Measurements from ENCODE around the gene CYP3A5. TPM values are rescaled to one million over a fixed set of nuclear protein-coding genes. Genes with fewer than 3 reads are reported as not detected.
"Not testable (repeated sequence)": the region's sequence is repeated elsewhere in the genome, so short reads cannot be mapped to it uniquely, and the experiment has no call there.

The CYP3A5 gene
- total RNA-seq, result not detected in 2 replicates

- no peak for DNase-seq (ENCODE audit: low read depth in 2 of 2)
These were observed at the start of gene CYP3A5 for GRCh38 chr7:99679400-99680191. CYP3A5 (minus strand) TSS chr7:99679996; CDS start chr7:99679896, 100 bp downstream.

DNA sequence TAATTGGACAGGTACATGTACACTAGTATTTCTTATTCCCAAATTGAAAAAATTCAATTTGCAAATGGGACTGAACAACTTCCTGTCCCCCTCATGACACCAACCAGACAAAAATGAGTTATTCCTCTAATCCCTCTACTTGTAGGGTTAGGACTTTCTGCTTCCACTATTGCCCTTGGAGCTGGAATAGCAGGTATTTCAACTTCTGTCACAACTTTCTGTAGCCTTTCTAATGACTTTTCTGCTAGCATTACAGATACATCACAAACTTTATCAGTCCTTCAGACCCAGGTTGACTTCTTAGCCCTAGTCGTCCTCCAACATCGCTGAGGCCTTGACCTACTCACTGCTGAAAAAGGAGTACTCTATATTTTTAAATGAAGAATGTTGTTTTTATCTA lies 48.8 kb upstream of the CYP3A5 start:
- DNase-seq (ENCODE audit: low read depth in 2 of 2), result no peak

- not testable (repeated sequence) for DNase-seq (ENCODE audit: low read depth in 2 of 2)
These were observed 43.4 kb upstream of the CYP3A5 start for GRCh38 chr7:99723201-99723600.

DNA sequence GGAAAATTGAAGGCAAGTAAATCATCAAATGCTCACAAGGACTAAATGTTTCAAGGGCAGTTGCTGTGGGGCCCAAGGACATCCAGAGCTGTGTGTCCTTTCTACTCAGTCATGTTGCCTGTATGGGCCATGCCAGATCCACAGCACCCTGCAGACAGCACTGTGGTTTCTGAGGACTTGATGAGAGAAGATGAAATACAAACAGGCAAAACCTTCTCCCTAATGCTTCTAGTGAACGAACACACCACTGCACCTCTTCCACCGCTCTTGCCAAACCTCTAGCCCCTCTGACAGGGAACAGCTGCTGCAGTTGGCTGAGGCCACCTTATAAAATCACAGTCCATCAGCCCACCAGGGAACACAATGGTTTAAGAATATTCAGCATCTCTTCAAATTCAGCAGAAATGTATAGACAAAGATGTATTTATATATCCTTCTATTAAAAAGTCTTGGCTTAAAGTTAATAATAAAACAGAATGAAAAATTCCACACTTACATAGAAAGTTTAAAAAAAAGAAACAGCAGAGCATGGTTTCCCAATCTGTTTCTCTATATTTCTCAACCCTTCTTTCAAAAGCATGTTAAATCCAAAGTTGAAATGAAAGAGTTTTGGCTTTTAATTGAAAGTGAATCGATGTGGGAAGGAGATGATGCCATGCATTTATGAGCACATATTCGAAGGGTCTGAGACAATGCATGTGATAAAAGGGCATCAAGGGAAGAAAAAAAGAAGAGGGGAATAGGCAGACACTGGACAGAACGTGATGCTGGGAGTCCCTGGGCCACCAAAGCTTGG lies 41.2 kb upstream of the CYP3A5 start:
- no peak for DNase-seq (ENCODE audit: low read depth in 2 of 2)

DNA sequence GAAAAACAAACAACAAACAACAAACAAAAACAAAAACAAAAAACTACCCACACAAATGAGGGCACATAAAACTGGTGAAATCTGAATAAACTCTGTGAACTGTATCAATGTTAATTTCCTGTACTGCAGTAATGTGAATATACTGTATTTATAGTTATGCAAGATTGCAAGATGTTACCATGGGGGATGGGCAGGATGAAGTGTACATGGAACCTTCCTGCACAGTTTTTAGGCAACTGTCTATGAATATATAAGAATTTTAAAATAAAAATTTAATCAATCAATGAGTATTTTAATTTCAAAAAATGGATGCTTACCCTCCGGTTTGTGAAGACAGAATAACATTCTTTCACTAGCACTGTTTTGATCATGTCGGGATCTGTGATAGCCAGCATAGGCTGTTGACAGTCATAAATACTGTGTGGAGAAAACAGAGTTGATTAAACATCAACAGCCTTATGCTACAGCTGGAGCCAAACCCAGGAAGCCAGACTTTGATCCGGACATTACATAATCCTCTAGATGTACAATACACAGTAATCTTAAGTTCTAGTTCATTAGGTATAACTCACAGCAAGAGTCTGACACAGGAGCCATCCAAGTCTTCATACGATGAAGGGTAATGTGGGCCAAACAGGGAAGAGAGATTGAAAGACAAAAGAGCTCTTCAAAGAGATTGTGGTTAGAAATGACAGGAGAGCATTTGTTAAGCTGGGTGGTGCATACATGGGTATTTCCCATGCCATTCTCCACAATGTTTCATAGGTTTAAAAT lies 40.4 kb upstream of the CYP3A5 start:
- DNase-seq (ENCODE audit: low read depth in 2 of 2), result no peak

DNA sequence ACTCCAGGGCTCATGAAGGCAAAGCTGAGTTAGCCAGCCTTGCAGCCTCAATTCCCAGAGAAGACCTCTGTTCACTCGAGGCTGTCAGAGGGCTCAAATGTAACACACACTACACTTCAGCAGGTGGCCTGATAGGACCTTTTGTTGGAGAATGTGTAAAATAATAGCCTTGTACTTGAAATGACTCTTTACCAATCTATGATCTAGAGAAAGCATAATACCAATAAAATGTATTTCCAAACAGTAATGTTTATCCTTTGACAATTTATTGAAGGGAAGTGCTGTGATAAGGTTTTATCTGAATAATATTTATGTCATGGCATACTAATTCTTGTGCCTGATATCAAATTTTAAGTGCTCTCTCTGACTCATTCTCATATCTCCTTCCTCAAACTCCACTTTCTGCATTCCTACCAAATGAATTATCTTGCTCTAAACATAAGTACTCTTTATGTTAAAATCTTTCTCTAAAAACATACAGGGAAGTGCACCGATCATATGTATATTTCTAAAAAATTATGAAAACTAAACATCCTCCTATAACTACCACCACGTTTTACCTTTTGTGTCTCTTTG lies 34.3 kb upstream of the CYP3A5 start:
- no peak for DNase-seq (ENCODE audit: low read depth in 2 of 2)

DNA sequence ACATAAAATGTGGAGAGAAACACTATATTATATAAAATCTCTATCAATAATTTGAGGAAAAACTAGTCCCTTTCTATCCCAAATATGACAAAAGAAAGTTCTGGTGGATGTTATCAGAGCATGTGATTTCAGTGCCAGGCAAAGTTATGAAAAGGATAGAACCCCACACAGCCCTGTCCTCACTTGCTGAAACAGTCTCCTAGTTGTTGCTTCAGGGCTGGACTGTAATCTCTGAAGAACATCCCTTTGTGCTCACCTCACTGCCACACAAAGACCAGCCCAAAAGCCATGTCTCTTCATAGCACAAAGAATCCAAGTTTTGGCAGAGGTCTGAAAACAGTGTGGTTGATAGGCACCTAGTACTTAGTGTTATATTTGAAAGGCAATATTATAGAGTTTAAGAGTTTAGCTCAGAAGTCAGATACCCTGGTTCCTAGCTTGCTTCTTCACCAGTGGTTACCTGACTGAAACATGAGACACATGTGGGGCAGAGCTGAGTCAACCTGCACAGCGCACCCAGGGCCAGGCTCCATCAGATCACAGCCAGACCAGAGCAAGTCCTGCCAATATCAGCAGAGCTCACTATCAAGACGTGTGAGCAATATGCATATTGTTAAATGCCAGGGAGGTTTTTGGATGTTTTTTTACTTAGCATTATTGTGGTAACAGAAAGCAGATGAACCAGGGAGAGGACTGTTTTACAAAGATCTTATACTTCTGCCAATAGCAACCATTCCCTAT lies 30.2 kb upstream of the CYP3A5 start:
- DNase-seq (ENCODE audit: low read depth in 2 of 2), result no peak

DNA sequence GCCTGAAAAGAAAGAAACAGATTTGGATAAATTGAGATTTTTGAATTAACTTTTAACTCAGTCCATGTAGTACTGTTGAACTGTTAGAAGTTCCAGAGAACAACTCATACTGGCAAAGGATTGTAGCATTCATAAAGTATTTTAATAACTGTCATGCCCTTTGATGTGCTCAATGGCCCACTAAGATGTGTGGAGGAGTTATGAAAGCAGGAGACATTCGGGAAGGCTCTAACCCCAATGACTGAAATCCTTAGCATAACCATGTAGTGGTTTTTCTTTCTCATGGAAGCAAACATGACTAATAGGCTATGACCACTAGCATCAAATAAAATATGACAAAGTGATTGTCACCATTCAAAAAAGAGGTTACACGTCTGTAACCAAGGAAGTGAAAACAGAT lies 29.5 kb upstream of the CYP3A5 start:
- DNase-seq (ENCODE audit: low read depth in 2 of 2), result no peak

GRCh38 chr7:99707096-99707495 lies 27.3 kb upstream of the CYP3A5 start:
- no peak for DNase-seq (ENCODE audit: low read depth in 2 of 2)

GRCh38 chr7:99699946-99700345 lies 20.1 kb upstream of the CYP3A5 start:
- no peak for DNase-seq (ENCODE audit: low read depth in 2 of 2)

- not testable (repeated sequence) for DNase-seq (ENCODE audit: low read depth in 2 of 2)
These were observed 19.3 kb upstream of the CYP3A5 start for GRCh38 chr7:99698867-99699730.

DNA sequence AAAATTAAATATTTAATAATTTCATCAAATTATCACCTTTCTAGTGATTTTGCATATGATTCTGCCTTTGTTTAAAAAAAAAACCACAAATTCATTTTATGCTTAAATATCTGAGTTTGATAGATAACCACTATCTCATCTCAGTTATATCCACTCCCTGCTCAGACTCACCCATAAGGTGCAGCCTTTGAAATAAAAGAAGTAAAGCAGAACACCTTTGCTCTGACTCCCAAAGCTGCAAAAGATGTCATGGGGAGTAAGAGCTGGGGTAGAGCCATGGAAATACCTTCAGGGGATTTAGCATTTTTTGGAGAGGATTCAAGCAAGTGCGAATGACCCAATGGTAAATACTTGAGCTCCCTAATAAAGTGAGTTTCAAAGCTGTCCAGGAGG lies 15.1 kb upstream of the CYP3A5 start:
- DNase-seq (ENCODE audit: low read depth in 2 of 2), result no peak

- DNase-seq (ENCODE audit: low read depth in 2 of 2), result no peak
These were observed 14.6 kb upstream of the CYP3A5 start for GRCh38 chr7:99694201-99694911.

GRCh38 chr7:99693427-99694200 lies 13.8 kb upstream of the CYP3A5 start:
- DNase-seq (ENCODE audit: low read depth in 2 of 2), result no peak

GRCh38 chr7:99693100-99693426 lies 13.3 kb upstream of the CYP3A5 start:
- DNase-seq (ENCODE audit: low read depth in 2 of 2), result no peak

DNA sequence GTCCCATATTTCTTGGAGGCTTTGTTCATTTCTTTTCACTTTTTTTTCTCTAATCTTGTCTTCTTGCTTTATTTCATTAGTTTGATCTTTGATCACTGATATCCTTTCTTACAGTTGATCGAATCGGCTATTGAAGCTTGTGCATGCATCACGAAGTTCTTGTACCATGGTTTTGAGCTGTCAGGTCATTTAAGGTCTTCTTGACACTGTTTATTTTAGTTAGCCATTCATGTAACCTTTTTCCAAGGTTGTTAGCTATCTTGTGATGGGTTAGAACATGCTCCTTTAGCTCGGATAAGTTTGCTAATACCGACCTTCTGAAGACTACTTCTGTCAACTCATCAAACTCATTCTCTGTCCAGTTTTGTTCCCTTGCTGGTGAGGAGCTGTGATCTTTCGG lies 12.8 kb upstream of the CYP3A5 start:
- DNase-seq (ENCODE audit: low read depth in 2 of 2), result not testable (repeated sequence)

- DNase-seq (ENCODE audit: low read depth in 2 of 2), result not testable (repeated sequence)
These were observed 11.9 kb upstream of the CYP3A5 start for GRCh38 chr7:99691658-99692057.

GRCh38 chr7:99690918-99691317 lies 11.1 kb upstream of the CYP3A5 start:
- DNase-seq (ENCODE audit: low read depth in 2 of 2), result not testable (repeated sequence)
